ENCODE data around the gene NOTUM.
A peak's percentile ranks its signal among the peaks of the same experiment; 100 is the strongest.

The NOTUM gene

DNA sequence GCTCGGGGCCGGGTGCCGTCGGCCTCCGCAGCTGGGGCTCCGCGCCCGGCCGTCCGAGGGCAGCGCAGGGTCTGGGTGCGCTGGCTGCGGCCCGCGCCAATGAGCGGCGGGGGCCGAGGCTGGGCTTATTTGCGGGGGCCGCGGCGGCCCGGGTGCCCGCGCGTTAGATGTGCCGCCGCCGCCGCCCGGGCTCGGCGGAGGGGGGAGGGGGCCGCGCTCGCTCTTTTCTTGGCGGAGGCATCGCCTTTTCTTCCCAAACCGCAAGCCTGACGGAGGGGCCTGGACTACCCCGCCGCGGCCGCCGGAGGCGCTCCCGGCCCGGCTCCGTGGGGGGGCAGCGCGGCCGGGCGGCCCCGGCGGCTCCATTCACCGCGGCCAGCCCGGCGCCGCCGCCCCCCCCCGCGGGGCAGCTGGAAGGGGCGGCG, at the start of gene NOTUM:
Gene NOTUM (minus strand): TSS at position 101 of the 425 bp plus-strand sequence. CDS start 278 bp downstream, outside the sequence.
- DNase-seq (ENCODE audit: low spot score) = peak; percentile 35

DNA sequence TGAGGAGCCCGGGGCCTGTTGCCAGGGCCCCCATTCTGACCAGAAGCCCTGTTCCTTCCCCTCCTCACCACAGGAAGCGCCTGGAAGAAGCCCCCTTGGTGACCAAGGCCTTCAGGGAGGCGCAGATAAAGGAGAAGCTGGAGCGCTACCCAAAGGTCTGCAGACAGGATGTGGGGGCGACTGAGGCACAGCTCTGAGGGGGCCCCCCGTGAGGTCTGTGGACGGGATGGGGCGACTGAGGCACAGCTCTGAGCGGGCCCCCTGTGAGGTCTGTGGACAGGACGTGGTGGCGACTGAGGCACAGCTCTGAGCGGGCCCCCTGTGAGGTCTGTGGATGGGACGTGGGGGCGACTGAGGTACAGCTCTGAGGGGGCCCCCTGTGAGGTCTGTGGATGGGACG, 48.4 kb upstream of the NOTUM start:
- no peak for DNase-seq (ENCODE audit: low spot score)

DNA sequence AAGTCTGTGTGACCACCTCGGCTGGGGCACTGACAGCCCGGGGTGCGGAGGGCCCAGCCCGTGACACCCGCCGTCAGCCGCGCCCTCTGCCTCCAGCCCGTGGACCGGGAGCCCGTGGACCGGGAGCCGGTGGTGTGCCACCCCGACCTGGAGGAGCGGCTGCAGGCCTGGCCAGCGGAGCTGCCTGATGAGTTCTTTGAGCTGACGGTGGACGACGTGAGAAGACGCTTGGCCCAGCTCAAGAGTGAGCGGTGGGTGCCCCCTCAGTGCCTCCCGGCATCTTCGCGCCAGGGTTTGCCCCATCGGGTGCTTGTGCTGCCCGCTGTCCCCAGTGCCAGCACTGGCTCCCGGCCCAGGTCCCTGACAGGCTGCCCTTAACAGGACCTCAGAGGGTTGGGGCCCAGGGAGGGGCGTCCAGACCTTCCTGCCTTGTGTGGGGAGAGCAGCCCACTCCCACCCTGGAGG, 48.0 kb upstream of the NOTUM start:
- no peak for DNase-seq (ENCODE audit: low spot score)

DNA sequence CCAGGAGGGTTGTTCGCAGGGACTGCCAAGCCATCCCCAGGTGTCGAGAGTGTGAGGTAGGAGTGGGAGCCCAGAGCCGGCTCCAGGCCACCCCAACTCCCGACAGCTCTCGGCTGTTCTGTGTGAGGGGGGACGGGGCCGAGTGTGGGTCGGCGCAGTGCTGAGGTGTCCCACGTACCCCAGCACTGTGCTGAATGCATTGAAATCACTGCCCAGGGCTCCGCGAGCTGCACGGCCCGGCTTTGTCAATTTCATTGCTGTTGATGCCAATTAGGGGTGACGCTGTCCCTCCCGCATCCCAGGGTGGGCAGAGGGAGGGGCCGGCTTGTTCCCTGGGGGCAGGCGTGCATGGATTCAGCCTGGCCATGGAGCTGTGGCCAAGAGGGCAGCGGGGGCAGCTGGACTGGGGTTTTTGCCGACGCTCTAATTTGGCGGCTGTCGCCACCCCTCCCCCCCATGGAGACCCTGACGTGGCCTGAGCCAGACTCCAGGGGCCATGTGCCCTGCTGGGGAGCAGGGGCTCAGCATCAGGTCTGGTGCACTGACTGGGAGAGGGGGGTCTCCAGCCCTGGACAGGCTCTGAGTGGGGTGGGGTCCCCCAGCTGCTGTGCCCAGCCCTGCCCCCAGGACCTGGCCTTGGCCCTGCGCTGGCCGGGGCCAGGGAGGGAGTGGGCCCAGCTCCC, 47.4 kb upstream of the NOTUM start:
- no peak for DNase-seq (ENCODE audit: low spot score)

DNA sequence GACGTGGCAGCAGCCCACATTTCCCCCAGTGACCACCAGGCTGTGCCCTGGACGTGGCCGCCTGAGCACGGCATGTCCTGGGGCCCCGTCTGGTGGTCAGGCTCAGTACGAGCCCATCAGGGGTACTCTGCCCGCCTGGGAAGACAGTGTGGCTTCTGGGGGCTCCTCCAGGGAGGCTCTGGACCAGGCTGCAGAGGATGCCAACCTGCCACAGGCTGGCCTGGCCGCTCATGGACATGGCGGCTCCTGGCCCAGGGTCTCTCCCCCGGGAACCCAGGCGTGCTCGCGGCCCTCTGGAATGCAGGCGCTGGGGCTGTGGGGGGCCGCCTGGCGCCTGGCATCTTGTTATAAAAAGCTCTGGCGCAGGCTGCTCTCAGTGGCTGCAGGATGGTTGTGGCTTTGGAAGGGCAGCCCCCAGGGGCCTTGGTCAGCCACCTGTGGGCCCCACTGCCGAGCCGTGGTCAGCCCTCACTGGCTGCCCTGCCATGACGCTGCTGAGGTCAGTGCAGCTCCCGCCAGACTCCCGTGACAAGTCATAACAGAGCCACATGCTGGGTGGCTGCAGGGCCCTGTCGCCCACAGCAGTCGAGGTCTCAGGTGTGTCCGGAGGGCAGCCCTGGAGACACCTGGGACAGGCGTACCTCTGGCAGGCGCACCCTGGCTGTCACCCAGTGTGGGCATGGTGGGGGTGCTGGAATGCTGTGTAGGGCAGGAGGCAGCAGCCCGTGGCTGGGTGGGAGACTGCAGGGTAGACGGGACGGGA, 46.7 kb upstream of the NOTUM start:
- DNase-seq (ENCODE audit: low spot score) = no peak

DNA sequence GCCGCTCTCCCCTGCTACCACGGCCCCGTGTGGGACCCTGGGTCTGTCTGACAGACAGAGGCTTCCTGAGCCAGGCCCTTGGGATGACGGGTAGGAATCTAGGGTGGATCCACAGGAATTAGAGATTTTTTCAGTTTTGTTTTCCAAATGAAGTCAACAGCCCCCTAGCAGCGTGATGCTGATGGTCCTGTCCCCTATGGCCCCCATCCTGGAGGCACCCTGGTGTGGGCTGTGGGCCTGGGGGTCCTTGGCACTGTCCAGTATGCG, 46.2 kb upstream of the NOTUM start:
- DNase-seq (ENCODE audit: low spot score) = no peak

DNA sequence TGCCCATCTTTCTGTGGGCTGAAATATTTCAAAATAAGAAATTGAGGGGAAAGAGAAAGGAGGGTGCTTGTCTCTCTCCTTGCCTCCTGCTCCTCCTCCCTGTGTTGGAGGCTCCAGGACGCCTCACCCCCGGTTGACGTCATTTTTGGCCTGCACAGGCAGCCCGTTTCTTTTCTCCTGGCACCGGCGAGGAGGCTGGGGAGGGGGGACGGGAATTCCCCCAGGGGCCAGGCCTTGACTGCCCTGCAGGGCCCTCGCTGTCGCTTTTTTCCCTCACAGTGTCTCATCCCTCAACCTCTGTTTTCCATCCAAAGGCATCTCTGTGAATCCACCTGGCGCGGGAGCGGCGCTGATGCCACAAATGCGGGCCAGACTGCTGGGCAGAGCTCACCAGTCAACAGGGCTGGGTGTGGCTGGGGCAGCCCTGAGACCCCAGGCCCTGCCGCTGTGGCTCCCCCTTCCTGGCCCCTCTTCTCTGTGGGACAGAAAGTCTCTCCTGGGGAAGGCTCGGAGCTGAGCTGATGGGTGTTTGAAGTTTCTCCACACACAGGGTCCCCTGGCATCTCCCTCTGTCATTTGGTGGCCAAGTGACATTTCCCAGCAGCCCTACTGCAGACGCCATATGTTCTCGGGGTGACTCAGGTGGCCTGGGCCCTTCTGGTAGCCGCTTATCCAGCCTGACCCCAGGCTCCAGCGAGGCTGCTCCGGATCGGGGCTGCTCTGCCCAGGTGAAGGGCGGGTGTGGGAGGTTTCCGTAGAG, 45.7 kb upstream of the NOTUM start:
- DNase-seq (ENCODE audit: low spot score) = no peak

DNA sequence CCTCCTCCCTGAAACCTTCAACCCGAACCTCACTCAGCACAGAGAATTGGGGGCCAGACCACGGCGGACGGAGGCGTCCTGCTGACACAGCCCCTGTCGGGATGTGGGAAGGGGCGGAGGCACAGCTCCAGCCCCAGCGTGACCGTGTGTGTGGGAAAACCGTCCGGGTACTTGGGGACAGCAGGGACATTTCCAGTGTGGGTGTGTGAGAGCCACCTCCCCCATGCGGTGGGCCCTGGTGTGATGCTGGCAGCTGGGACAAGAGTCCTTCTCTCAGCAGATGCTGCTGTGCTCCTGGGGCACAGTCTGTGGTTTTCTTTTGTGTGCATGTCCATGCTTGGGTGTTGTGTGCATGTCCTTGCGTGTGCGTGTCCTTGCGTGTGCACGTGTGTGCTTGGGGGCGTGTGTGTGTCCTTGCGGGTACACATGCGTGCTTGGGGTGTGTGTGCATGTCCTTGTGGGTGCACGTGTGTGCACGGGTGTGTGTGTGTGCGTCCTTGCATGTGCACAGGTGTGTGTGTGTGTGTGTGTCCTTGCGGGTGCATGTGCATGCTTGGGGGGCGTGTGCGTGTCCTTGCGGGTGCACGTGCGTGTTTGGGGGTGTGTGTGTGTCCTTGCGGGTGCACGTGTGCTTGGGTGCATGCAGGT, 44.8 kb upstream of the NOTUM start:
- no peak for DNase-seq (ENCODE audit: low spot score)

DNA sequence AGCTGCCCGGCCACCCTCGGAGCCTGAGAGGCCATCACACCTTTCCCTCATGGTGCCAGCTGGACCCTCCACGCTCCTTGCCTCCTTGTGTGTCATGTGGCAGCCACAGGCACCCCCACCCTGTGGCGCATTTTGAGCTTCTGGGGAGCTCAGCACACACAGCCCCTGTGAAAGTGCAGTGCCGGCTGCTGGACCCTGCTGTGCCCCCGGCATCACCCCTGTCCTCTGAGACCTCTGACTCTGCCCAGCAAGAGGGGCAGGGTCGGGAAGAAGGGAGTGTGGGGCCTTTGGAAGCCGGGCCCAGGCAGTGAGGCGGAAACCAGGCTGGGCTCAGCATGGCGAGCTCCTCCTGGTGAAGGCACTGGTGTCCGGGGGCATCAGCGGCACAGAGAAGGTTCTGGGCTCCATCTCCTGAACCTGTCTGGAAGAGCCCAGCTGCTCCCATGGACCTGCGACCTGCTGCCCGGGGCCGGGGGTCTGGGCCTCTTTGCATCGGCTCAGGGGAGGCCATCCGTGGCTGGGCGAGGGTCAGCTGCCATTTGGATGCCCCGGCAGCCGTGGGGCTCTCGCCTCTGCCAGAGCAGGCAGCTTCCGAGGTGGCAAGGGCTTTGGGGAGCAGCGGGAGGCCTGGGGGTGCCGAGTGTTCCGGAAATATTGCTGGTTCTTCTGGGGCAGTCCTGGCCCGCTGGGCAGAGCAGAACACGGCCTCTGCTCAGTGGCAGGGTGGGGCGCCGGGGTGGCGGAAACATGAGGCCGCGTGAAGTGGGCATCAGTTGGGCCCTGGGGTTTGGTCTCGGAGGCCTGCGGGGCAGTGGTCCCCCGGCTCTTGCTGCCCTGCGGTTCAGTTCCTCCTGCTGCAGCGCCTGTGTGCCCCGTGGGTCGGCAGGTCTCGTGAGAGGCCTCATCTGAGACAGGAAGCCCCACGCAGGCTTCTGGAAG, 43.8 kb upstream of the NOTUM start:
- no peak for DNase-seq (ENCODE audit: low spot score)

DNA sequence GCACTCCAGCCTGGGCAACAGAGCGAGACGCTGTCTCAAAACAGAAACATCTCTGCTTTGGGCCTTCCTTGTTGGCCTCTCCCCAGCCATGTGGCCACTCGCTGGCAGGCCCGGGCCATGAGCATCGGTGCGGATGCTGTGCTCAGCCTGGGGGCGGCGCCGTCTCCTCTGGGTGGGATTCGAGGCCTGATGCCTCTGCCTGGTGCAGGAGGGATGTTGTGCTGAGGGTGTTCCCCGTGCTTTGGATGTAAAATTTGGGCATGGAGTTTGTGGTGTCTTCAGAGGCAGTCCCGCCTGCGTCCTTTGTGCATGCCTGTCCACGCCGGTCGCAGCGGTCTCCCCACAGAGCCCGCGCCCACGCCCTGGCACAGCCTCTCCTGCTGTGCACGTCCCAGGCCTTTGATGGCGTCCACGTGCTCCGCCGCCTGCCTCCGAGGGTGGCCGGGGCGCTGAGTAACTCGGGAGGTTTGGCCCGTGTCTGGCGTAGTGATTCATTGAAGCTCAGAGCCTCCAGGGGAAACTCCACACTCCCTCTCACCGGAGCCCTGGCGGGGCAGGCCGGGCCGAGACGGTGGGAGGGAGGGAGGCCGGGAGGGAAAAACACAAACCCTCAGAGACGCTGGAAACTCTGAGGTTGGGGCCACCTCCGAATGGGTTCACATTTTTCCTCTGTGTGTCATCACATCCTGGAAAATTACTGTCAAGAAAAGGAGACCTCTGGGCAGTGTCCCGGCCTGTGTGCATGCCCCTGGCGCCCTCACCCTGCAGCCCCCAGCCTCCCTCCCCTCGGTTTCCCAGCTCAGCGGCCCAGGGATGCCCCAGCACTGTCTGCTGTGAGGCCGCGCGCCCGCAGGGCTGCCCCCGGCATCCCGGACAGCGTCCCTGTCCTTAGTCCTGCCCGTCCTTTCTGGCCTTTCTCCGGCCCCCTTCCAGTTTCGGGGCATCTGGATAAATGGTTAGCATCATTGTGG, 42.7 kb upstream of the NOTUM start:
- peak; percentile 35 for DNase-seq (ENCODE audit: low spot score)

DNA sequence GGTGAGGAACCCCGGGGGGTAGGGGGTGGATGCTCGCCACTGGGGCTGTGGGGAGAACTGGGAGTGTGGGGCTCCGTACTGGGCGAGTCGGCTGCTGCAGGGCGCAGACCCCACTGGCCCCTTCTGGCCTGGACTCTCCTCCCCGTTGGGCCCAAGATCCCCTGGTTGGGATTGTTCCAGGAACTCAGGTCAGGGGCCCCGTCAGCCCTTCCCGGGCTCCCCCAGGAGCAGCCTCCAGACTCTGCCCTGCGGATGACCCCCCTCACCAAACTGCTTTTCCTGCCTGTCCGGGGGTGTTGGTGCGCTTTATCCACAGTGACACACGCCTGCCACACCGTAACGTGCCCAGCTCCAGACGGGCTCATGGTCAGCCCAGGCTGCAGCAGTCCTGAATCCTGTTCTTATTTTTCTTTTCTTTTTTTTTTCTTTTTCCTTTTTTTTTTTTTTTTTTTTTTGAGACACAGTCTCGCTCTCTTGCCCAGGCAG, 40.6 kb upstream of the NOTUM start:
- DNase-seq (ENCODE audit: low spot score) = no peak

DNA sequence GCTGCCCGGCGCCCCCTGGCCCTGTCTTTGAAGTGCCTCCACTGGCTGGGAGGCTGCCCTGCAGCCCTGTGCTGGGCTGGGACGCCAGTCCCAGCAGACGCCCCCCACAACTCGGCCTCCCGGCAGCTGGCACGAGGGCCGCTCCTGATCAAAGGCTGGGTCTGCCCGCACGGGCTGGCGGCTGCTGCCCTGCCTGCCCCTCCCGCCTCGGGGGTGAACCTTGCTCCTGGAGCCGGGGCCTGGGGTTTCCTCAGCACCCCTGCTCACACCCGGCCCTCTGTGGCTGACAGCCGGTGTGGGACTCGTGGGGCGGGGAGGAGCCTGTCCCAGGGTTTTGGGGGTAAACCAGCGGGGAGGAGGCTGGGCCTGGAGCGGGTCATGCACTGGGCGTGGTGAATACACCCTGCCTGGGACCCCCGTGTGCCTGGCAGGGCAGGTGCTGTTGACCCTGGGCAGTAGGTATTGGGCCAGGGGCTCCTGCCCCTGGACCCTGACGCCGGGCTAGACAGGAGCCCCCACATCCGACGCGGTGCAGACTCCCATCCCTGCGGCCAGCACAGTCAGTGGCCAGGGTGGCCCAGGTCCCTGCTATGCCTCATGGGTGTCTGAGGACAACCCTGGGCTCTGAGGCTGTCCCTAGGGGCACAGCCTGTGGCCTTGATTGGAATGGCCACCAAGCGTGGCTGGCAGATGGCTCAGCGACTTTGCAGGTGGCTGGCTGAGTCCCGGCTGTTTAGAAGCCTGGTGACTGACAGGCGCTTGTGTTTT, 40.0 kb upstream of the NOTUM start:
- no peak for DNase-seq (ENCODE audit: low spot score)

DNA sequence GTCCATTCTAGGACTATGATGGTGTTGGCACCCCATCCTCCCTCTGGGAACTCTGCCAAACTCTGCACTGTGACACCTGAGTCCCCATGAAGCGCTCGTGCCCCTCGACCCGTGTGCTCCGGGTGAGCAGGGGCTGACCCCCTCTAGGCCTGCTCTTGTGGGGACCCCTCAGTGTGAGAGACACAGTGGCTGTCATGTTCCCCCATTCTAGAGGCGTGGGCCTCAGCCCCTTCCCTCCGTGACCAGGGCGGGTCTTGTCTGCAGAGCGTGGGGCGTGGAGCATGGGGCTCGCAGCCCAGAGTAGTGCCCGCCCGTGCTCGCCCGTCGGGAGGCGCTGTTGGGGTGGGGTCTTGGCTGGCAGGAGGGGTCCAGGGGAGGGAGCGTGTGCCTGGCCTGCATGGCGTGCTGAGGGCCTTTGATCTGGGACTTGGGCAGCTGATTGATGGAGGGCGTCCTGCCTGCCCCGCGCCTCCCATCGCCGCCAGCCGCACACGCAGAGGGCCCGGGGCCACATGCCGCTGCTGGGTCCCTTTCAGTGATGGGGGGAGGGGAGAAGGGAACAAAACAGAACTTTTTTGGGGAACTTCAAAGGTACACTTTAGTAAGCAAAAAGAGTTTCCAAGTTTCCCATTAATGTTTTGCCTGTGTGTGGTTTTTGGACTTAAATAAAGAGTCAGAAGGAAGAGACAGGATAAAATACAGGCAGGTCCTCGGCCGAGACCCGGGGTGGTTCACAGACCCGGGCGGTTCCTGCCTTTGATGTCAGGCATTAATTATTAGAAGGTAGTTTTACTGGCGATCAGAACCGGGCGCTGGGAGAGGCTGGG, 39.2 kb upstream of the NOTUM start:
- no peak for DNase-seq (ENCODE audit: low spot score)

DNA sequence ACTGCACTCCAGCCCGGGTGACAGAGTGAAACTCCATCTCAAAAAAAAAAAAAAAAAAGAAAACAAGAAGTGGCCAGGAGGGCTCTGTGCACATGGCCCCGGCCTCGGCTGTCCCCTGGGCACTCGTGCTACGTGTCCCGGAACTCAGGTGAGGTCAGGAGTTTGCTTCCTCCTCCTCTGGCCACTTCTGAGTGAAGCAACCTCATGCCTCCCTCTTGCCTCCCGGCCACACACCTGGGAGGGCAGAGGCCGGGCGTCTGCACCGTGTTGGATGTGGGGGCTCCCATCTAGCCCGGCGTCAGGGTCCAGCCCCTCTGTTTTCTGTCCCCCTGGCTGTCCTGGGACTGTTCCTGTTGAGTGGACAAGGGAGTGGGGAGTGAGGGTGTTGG, 38.6 kb upstream of the NOTUM start:
- no peak for DNase-seq (ENCODE audit: low spot score)

DNA sequence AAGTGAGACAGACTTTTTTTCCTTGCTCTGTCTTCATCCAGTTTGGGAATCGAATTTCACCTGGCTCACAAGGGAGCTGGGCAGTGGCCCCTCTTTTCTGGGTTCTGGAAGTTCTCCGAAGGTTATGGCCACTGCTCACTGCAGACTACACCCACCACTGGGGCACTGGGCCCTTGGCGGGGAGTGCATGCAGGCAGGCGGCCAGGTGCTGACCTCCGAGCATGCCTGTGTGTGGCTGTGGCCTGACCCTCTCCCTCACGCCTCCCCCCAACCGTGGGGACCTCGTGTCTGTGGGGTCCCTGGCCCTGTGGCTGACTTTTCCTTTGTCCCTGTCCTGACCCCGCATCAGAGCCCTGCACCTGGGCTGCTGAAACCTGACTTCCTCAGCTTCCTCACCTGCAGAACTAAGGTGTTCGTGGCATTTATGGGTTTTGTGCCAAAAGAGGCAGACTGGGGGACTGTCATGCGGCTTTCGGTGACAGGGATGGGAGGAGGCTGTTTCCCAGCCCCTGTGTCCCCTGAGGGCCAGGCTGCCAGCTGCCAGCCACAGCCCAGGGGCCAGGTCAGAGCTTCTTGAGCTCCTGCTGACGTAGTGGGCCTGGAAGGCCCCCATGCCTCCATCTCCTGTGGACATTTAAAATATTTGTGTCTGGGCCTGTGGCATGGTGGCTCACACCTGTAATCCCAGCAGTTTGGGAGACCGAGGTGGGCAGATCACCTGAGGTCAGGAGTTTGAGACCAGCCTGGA, 37.9 kb upstream of the NOTUM start:
- DNase-seq (ENCODE audit: low spot score) = no peak

DNA sequence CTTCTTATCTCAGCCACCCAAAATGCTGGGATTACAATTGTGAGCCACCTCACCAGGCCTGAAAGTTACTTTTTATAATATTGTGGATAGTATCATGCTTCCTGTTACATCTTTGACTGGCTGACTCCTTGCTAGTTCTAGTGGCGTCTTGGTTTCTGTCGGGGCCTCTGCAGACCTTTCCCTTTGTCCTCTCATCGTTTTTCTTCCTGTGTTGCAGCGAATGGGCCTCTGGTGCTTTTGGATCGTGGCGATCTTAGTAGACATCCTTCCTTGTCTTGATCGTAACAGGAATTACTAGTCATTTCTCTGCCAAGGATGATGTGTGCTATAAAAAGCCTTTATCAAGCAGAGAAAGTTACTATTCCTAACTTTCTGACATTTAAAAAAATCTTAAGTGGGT, 37.2 kb upstream of the NOTUM start:
- no peak for DNase-seq (ENCODE audit: low spot score)

DNA sequence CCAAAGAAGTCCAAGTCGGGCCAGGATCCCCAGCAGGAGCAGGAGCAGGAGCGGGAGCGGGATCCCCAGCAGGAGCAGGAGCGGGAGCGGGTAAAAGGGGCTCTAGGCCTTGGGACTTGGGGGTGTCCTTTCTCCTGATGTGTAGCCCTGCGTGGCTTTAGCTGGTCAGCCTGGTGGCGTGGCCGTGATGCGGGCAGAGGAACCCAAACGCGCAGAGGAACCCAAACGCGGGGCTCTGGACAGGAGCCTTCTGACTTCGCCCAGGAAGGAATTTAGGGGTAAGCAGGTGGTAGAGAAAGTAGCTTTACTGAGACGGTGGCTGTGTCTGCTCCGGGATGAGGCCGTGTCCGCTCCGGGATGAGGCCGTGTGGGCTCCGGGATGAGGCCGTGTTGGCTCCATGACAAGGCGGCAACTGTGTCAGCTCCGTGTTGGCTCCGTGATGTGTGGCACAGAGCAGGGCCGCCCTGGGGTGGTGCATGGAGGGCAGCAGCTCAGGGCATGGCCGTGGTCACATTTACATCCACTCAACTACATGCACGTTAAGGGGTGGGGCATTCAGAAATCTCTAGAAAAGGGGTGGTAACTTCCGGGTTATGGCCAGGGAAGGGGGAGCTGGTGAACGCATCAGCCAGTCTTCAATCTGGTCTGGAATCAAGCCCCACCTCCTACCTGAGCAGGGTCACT, 35.9 kb upstream of the NOTUM start:
- DNase-seq (ENCODE audit: low spot score) = no peak

Measured in LoVo (cell line).